ENCODE results near the gene U2SURP.
A peak's percentile ranks its signal among the peaks of the same experiment; 100 is the strongest.

Gene U2SURP

GRCh38 chr3:143001369-143002082 lies at the start of gene U2SURP:
Gene U2SURP, plus strand, starts transcription at chr3:143001570. Its CDS starts 59 bp downstream, at chr3:143001629.
- FAIRE-seq (peak; percentile 91), DNase-seq (ENCODE audit: extremely low spot score, insufficient read length, low read depth) (peak; percentile 91)

GRCh38 chr3:142951794-142952193 lies 49.6 kb upstream of the U2SURP start:
- no peak for FAIRE-seq
- no peak for DNase-seq (ENCODE audit: extremely low spot score, insufficient read length, low read depth)

GRCh38 chr3:142952272-142953193 lies 48.8 kb upstream of the U2SURP start:
- DNase-seq (ENCODE audit: extremely low spot score, insufficient read length, low read depth) = no peak
- FAIRE-seq = no peak

GRCh38 chr3:142953443-142953842 lies 47.9 kb upstream of the U2SURP start:
- FAIRE-seq (no peak), DNase-seq (ENCODE audit: extremely low spot score, insufficient read length, low read depth) (no peak)

GRCh38 chr3:142958707-142959106 lies 42.7 kb upstream of the U2SURP start:
- DNase-seq (ENCODE audit: extremely low spot score, insufficient read length, low read depth) = no peak
- FAIRE-seq = no peak

GRCh38 chr3:142960322-142960850 lies 41.0 kb upstream of the U2SURP start:
- DNase-seq (ENCODE audit: extremely low spot score, insufficient read length, low read depth) (no peak), FAIRE-seq (no peak)

- DNase-seq (ENCODE audit: extremely low spot score, insufficient read length, low read depth) = no peak
- no peak for FAIRE-seq
Measured at GRCh38 chr3:142961539-142961938, 39.8 kb upstream of the U2SURP start.

- FAIRE-seq (no peak), DNase-seq (ENCODE audit: extremely low spot score, insufficient read length, low read depth) (no peak)
Measured at GRCh38 chr3:142962175-142962519, 39.2 kb upstream of the U2SURP start.

- DNase-seq (ENCODE audit: extremely low spot score, insufficient read length, low read depth) (no peak), FAIRE-seq (no peak)
Measured at GRCh38 chr3:142962520-142963233, 38.7 kb upstream of the U2SURP start.

GRCh38 chr3:142963234-142963515 lies 38.2 kb upstream of the U2SURP start:
- DNase-seq (ENCODE audit: extremely low spot score, insufficient read length, low read depth) (no peak), FAIRE-seq (no peak)

- DNase-seq (ENCODE audit: extremely low spot score, insufficient read length, low read depth) (no peak), FAIRE-seq (no peak)
Measured at GRCh38 chr3:142963516-142964448, 37.6 kb upstream of the U2SURP start, which contains the start of gene PAQR9. Gene PAQR9, minus strand, starts transcription at chr3:142963674. Its CDS starts 338 bp downstream, at chr3:142963336.

- no peak for DNase-seq (ENCODE audit: extremely low spot score, insufficient read length, low read depth)
- FAIRE-seq = no peak
Measured at GRCh38 chr3:142965581-142965980, 35.8 kb upstream of the U2SURP start.

GRCh38 chr3:142966808-142967207 lies 34.6 kb upstream of the U2SURP start:
- DNase-seq (ENCODE audit: extremely low spot score, insufficient read length, low read depth) (no peak), FAIRE-seq (no peak)

GRCh38 chr3:142968319-142969025 lies 32.9 kb upstream of the U2SURP start:
- DNase-seq (ENCODE audit: extremely low spot score, insufficient read length, low read depth) (no peak), FAIRE-seq (no peak)

- FAIRE-seq (no peak), DNase-seq (ENCODE audit: extremely low spot score, insufficient read length, low read depth) (no peak)
Measured at GRCh38 chr3:142971431-142971830, 29.9 kb upstream of the U2SURP start.

GRCh38 chr3:142972092-142972753 lies 29.1 kb upstream of the U2SURP start:
- no peak for FAIRE-seq
- no peak for DNase-seq (ENCODE audit: extremely low spot score, insufficient read length, low read depth)

GRCh38 chr3:142973217-142974009 lies 28.0 kb upstream of the U2SURP start:
- FAIRE-seq (no peak), DNase-seq (ENCODE audit: extremely low spot score, insufficient read length, low read depth) (no peak)
